Spleen (tissue), 11 donors: ENCODE measurements around the gene PLEKHA7. TPM values are rescaled to one million over a fixed set of nuclear protein-coding genes. Genes with fewer than 3 reads are reported as not detected.

Experiments
- DNase-seq: peaks from one replicate; pipeline ENCODE4 v3.0.0-alpha.2; 2020
- H3K27ac ChIP-seq, 8 donors: fragments of 200-600 bp; sonication (generic) in 7 of 8; 1 replicate in 4 of 8; 2 replicates in 4 of 8; pipeline versions ENCODE4 v1.5.0 to v1.8.0; 2016 to 2021; ENCODE audit warnings: inconsistent platforms in 4 of 8, mild to moderate bottlenecking in 4 of 8, moderate library complexity in 1 of 8
- H3K27me3 ChIP-seq, 7 donors: fragments of 200-600 bp; sonication (generic) in 6 of 7; replicated peaks in 1 of 7; 1 replicate in 4 of 7; 2 replicates in 3 of 7; pipeline versions ENCODE4 v1.5.0 to v1.8.0; 2016 to 2021; ENCODE audit warnings: inconsistent platforms in 3 of 7, mild to moderate bottlenecking in 1 of 7
- H3K36me3 ChIP-seq, 6 donors: fragments of 200-600 bp; sonication (generic) in 5 of 6; 1 replicate in 4 of 6; 2 replicates in 2 of 6; pipeline versions ENCODE4 v1.5.0 to v1.8.0; 2016 to 2021; ENCODE audit warnings: inconsistent platforms in 2 of 6
- H3K4me1 ChIP-seq, 6 donors: fragments of 200-600 bp; sonication (generic) in 5 of 6; 1 replicate in 3 of 6; 2 replicates in 3 of 6; pipeline versions ENCODE4 v1.5.0 to v1.8.0; 2016 to 2021; ENCODE audit warnings: inconsistent platforms in 3 of 6
- H3K4me3 ChIP-seq, 8 donors: fragments of 200-600 bp; sonication (generic) in 7 of 8; 1 replicate in 4 of 8; 2 replicates in 4 of 8; pipeline versions ENCODE4 v1.5.0 to v1.8.0; 2016 to 2021; ENCODE audit warnings: inconsistent platforms in 4 of 8, mild to moderate bottlenecking in 4 of 8, moderate library complexity in 2 of 8
- H3K9me3 ChIP-seq, 8 donors: fragments of 200-600 bp; sonication (generic) in 7 of 8; 1 replicate in 4 of 8; 2 replicates in 4 of 8; pipeline versions ENCODE4 v1.5.0 to v1.8.0; 2016 to 2021; ENCODE audit warnings: inconsistent platforms in 4 of 8
- CTCF ChIP-seq, 11 experiments: fragments of 200-600 bp in 7 of 11; fragments of 450-650 bp in 4 of 11; sonication (generic) in 4 of 11; IDR thresholded peaks in 8 of 11; conservative IDR thresholded peaks in 3 of 11; 1 replicate in 7 of 11; 2 replicates in 4 of 11; pipeline versions ENCODE4 v1.4.0 to v1.8.0; 2016 to 2021; ENCODE audit warnings: antibody characterized with exemption in 11 of 11, inconsistent platforms in 4 of 11, mild to moderate bottlenecking in 1 of 11
- POLR2A ChIP-seq, 3 donors: fragments of 450-650 bp; IDR thresholded peaks; one replicate each; pipeline ENCODE4 v1.5.1; 2017; ENCODE audit warnings: antibody characterized with exemption in 3 of 3, mild to moderate bottlenecking in 1 of 3
- POLR2AphosphoS5 ChIP-seq, 3 donors: sonication (generic); formaldehyde crosslinking; IDR thresholded peaks; one replicate each; pipeline ENCODE4 v1.5.1; 2017; ENCODE audit warnings: antibody characterized with exemption in 3 of 3
- WGBS, 5 donors: extraction: QIAGEN DNeasy Blood & Tissue Kit in 3 of 5; methylation state at CpG; one replicate each; pipeline versions ENCODE4 v1.1.5 to v1.1.7; 2013 to 2018; 5-methylcytosine and 5-hydroxymethylcytosine counted together
- intact Hi-C: fragments of 100-400 bp; cut with DNase I; formaldehyde crosslinking; loops from one replicate; pipeline ENCODE4 v1.15.0; 2023; ENCODE audit warnings: low total_unique reads
- polyA plus RNA-seq, 3 donors: library from polyadenylated mRNA; stranded (reverse); fragments of 200-250 nt; gene quantifications; one replicate each; pipeline ENCODE4 v1.2.1, GENCODE V29; 2013
- total RNA-seq, 7 donors: library from RNA; depleted of rRNA in 3 of 7; stranded (reverse); fragments of >200 nt in 3 of 7; fragmentation: NEBNext Ultra II Directional in 4 of 7; extraction: Animal tissue kit (Norgen Biotek cat#: 25700) in 4 of 7; gene quantifications; one replicate each; pipeline versions ENCODE4 v1.1.0 to v1.2.1, GENCODE V29; 2016 to 2021
- donor health status: healthy with polysubstance abuse.
- donor health status: DM: no; HTN: no; CAD: no; lungs with moderate emphysema.
- donor health status: DM: no; HTN: no; CAD: no.
- donor health status: Bipolar disorder and iron deficiency.
- donor health status: healthy.
- donor health status: DM: no; HTN: no; CAD: no.
- donor health status: DM: yes; HTN: yes; CAD: no.

Gene PLEKHA7
- total and polyA plus RNA-seq, 10 donors = 1.8 to 12.8 (median 5.8) TPM

- H3K4me1 ChIP-seq = no peaks in the 10 kb centered on the region
- no peaks in the 10 kb centered on the region for H3K9me3 ChIP-seq
- WGBS, 5 donors = 45 to 70% (median 63%) methylated on average over 1 of the region's 1 CpG
- intact Hi-C loops = no loop called here
- H3K27ac ChIP-seq = no peak overlapping the region
- no peak overlapping the region for H3K4me3 ChIP-seq
- TF ChIP-seq CTCF (IDR thresholded peaks at IDR 0.05 in 8 of 11, conservative IDR thresholded peaks at IDR 0.05 in 3 of 11) = no peak
- TF ChIP-seq POLR2A (IDR thresholded peaks at IDR 0.05) = no peak
- no peak for TF ChIP-seq POLR2AphosphoS5 (IDR thresholded peaks at IDR 0.05)
- H3K27me3 ChIP-seq = no peaks in the 10 kb centered on the region
- DNase-seq = no peak
- H3K36me3 ChIP-seq = no peaks in the 10 kb centered on the region
Observed at GRCh38 chr11:16860617-16861016, 153.6 kb downstream of the PLEKHA7 start.

- intact Hi-C loops = no loop called here
- H3K36me3 ChIP-seq = no peaks in the 10 kb centered on the region
- no peaks in the 10 kb centered on the region for H3K27me3 ChIP-seq
- H3K27ac ChIP-seq = no peak overlapping the region
- H3K4me3 ChIP-seq = no peak overlapping the region
- no peak for DNase-seq
- H3K4me1 ChIP-seq = no peaks in the 10 kb centered on the region
- 87 to 97% (median 91%) methylated on average over 6 of the region's 6 CpGs for WGBS, 5 donors
- TF ChIP-seq CTCF (IDR thresholded peaks at IDR 0.05 in 8 of 11, conservative IDR thresholded peaks at IDR 0.05 in 3 of 11) (no peak), POLR2A (IDR thresholded peaks at IDR 0.05) (no peak), POLR2AphosphoS5 (IDR thresholded peaks at IDR 0.05) (no peak)
- no peaks in the 10 kb centered on the region for H3K9me3 ChIP-seq
Observed at GRCh38 chr11:16859651-16860050, 154.6 kb downstream of the PLEKHA7 start.

DNA sequence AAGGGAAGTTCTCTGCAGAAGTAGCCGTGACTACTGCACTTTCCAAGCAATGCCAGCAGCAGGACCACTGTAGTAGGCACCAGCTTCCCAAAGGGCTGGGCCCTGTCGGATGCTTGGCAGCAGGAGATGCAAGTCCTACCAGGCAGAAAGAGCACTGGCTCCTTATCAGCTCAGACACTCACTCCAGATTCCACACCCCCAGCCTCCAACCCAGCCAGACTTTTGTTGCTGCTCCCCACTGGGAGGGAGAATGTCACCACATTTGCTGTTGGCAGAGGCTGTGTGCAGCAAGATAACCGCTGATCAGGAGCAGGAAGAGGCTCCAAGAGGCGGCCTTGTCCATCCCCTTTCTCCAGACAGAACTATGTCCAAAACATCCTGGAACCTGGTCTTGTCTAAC lies 157.0 kb downstream of the PLEKHA7 start:
- Histone ChIP-seq H3K9me3 (no peaks in the 10 kb centered on the region), H3K4me3 (no peak overlapping the region), H3K4me1 (no peaks in the 10 kb centered on the region), H3K36me3 (no peaks in the 10 kb centered on the region), H3K27ac (no peak overlapping the region), H3K27me3 (no peaks in the 10 kb centered on the region)
- 67 to 92% (median 77%) methylated on average over 4 of the region's 4 CpGs for WGBS, 5 donors
- DNase-seq = no peak
- intact Hi-C loops = no loop called here
- no peak for TF ChIP-seq CTCF (IDR thresholded peaks at IDR 0.05 in 8 of 11, conservative IDR thresholded peaks at IDR 0.05 in 3 of 11)
- TF ChIP-seq POLR2A (IDR thresholded peaks at IDR 0.05) = no peak
- TF ChIP-seq POLR2AphosphoS5 (IDR thresholded peaks at IDR 0.05) = no peak

GRCh38 chr11:16856022-16856471 lies 158.2 kb downstream of the PLEKHA7 start:
- intact Hi-C loops = no loop called here
- DNase-seq = no peak
- no peak overlapping the region for H3K4me3 ChIP-seq
- no peaks in the 10 kb centered on the region for H3K9me3 ChIP-seq
- no peak for TF ChIP-seq POLR2AphosphoS5 (IDR thresholded peaks at IDR 0.05)
- no peak for TF ChIP-seq CTCF (IDR thresholded peaks at IDR 0.05 in 8 of 11, conservative IDR thresholded peaks at IDR 0.05 in 3 of 11)
- no peak for TF ChIP-seq POLR2A (IDR thresholded peaks at IDR 0.05)
- no peaks in the 10 kb centered on the region for H3K4me1 ChIP-seq
- WGBS, 5 donors = 86 to 94% (median 91%) methylated on average over 3 of the region's 3 CpGs
- H3K27ac ChIP-seq = no peak overlapping the region
- H3K36me3 ChIP-seq = no peaks in the 10 kb centered on the region
- no peaks in the 10 kb centered on the region for H3K27me3 ChIP-seq
